ENCODE data around the gene NUSAP1.

GRCh38 chr15:41367418-41367817 is 34.7 kb downstream of the NUSAP1 start:
- no peak for TF ChIP-seq CTCF (conservative IDR thresholded peaks at IDR 0.05; ENCODE audit: low read depth, low read length)
- TF ChIP-seq EZH2 (IDR thresholded peaks at IDR 0.05; ENCODE audit: borderline replicate concordance, low read depth, low read length, poor library complexity, severe bottlenecking): no peak
